ENCODE results near the gene UBE2D4.
"Not testable (repeated sequence)": the region's sequence is repeated elsewhere in the genome, so short reads cannot be mapped to it uniquely, and the experiment has no call there.

UBE2D4 gene

GRCh38 chr7:43968172-43969040, 42.2 kb downstream of the UBE2D4 start:
- not testable (repeated sequence) for DNase-seq (ENCODE audit: low spot score)

GRCh38 chr7:43969586-43969985, 43.4 kb downstream of the UBE2D4 start:
- not testable (repeated sequence) for DNase-seq (ENCODE audit: low spot score)

- not testable (repeated sequence) for DNase-seq (ENCODE audit: low spot score)
These were observed 44.5 kb downstream of the UBE2D4 start for GRCh38 chr7:43970698-43971097.

GRCh38 chr7:43974033-43974573, 47.9 kb downstream of the UBE2D4 start:
- DNase-seq (ENCODE audit: low spot score): not testable (repeated sequence)

- not testable (repeated sequence) for DNase-seq (ENCODE audit: low spot score)
These were observed 48.7 kb downstream of the UBE2D4 start for GRCh38 chr7:43974725-43975482.

GRCh38 chr7:43977525-43977924, 51.3 kb downstream of the UBE2D4 start:
- DNase-seq (ENCODE audit: low spot score): no peak

GRCh38 chr7:43978102-43978501, 51.9 kb downstream of the UBE2D4 start:
- not testable (repeated sequence) for DNase-seq (ENCODE audit: low spot score)

- not testable (repeated sequence) for DNase-seq (ENCODE audit: low spot score)
These were observed 56.6 kb downstream of the UBE2D4 start for GRCh38 chr7:43982848-43983247.

- not testable (repeated sequence) for DNase-seq (ENCODE audit: low spot score)
These were observed 57.5 kb downstream of the UBE2D4 start for GRCh38 chr7:43983736-43984135.

GRCh38 chr7:43985904-43986864, 59.9 kb downstream of the UBE2D4 start:
- peak; percentile 3 for DNase-seq (ENCODE audit: low spot score)

GRCh38 chr7:43987476-43987875, 61.2 kb downstream of the UBE2D4 start:
- not testable (repeated sequence) for DNase-seq (ENCODE audit: low spot score)

GRCh38 chr7:43990011-43990585, 63.9 kb downstream of the UBE2D4 start:
- not testable (repeated sequence) for DNase-seq (ENCODE audit: low spot score)

- not testable (repeated sequence) for DNase-seq (ENCODE audit: low spot score)
These were observed 64.6 kb downstream of the UBE2D4 start for GRCh38 chr7:43990829-43991228.

GRCh38 chr7:43992896-43993295, 66.7 kb downstream of the UBE2D4 start:
- not testable (repeated sequence) for DNase-seq (ENCODE audit: low spot score)

- not testable (repeated sequence) for DNase-seq (ENCODE audit: low spot score)
These were observed 68.4 kb downstream of the UBE2D4 start for GRCh38 chr7:43994681-43995080.

GRCh38 chr7:43997532-43997931, 71.3 kb downstream of the UBE2D4 start, which contains the start of gene SPDYE1:
Gene SPDYE1 (plus strand): TSS chr7:43997897. CDS start chr7:43999950, 2,053 bp downstream.
- not testable (repeated sequence) for DNase-seq (ENCODE audit: low spot score)

Data from pons (tissue), 1 donor.